HepG2 (cell line): Measurements from ENCODE around the gene INAFM2. TPM values are rescaled to one million over a fixed set of nuclear protein-coding genes. Genes with fewer than 3 reads are reported as not detected.

Source experiments
- ATAC-seq: fragments of 200-7000 bp; cut with Tn5 transposase; 3 replicates; pipeline ENCODE4 v1.9.1; 2020; ENCODE audit warnings: mild to moderate bottlenecking, moderate library complexity
- BruUV-seq: library from RNA; stranded (reverse); fragments of 400-500 nt; replicated peaks from 2 replicates; lab custom pipeline; 2021; lab: Mats Ljungman, UMichigan
- CTCF ChIA-PET: fragments of 300-600 bp; formaldehyde crosslinking; extraction: SDS; loops from one replicate; lab custom pipeline; 2021; ENCODE audit warnings: low total read pairs, inconsistent platforms, low intra/inter-chr PET ratio; lab: Yijun Ruan, JAX
- POLR2A ChIA-PET: fragments of 350-600 bp; sonication (Branson Sonifier 250); formaldehyde crosslinking; loops from one replicate; lab custom pipeline; 2020; ENCODE audit warnings: antibody characterized with exemption, inconsistent platforms; lab: Yijun Ruan, JAX
- DNase-seq: peaks from one replicate; pipeline ENCODE4 v3.0.0-alpha.2; 2015; ENCODE audit warnings: low spot score
- FAIRE-seq: peaks from 3 replicates; lab custom pipeline; 2011; peaks lifted over from hg19 to GRCh38; lab: Jason Lieb, UNC
- H2AFZ ChIP-seq: one replicate; pipeline ENCODE4 v1.6.1; 2011; ENCODE audit warnings: low read length, inconsistent platforms
- H3K27ac ChIP-seq: fragments of 300-600 bp; 3 replicates; pipeline ENCODE4 v1.8.0; 2011; ENCODE audit warnings: mixed run types, mild to moderate bottlenecking, mixed read lengths, low read length, inconsistent platforms; ENCODE audit not compliant: insufficient read depth; ENCODE audit errors: extremely low read length
- H3K27me3 ChIP-seq, 2 experiments: fragments of 200-600 bp in 1 of 2; 2 replicates in 1 of 2; 3 replicates in 1 of 2; pipeline versions ENCODE4 v1.6.0 to v1.8.0; 2011; ENCODE audit warnings: low read length in 2 of 2, mild to moderate bottlenecking in 2 of 2, moderate library complexity in 2 of 2, inconsistent platforms in 1 of 2; ENCODE audit not compliant: insufficient read depth in 2 of 2, control insufficient read depth in 1 of 2
- H3K36me3 ChIP-seq, 2 experiments: fragments of 200-600 bp in 1 of 2; replicated peaks in 1 of 2; 2 replicates in 1 of 2; 3 replicates in 1 of 2; pipeline versions ENCODE4 v1.5.1 to v1.8.0; 2011; ENCODE audit warnings: low read length in 2 of 2, inconsistent platforms in 1 of 2; ENCODE audit not compliant: insufficient read depth in 2 of 2, control insufficient read depth in 1 of 2
- H3K4me1 ChIP-seq: 2 replicates; pipeline ENCODE4 v1.5.1; 2012; ENCODE audit warnings: low read length, inconsistent platforms; ENCODE audit not compliant: insufficient read depth
- H3K4me2 ChIP-seq: 2 replicates; pipeline ENCODE4 v1.6.0; 2011; ENCODE audit warnings: low read depth, low read length, inconsistent platforms
- H3K4me3 ChIP-seq, 3 experiments: fragments of 200-600 bp in 1 of 3; sonication (generic), shearing (Covaris generic) in 1 of 3; replicated peaks in 1 of 3; 2 replicates each; pipeline ENCODE4 v1.5.1; 2011 to 2016; ENCODE audit warnings: low read length in 3 of 3, inconsistent platforms in 2 of 3, low read depth in 2 of 3, mild to moderate bottlenecking in 2 of 3, control low read depth in 1 of 3, mixed read lengths in 1 of 3; ENCODE audit not compliant: insufficient read depth in 1 of 3
- H3K79me2 ChIP-seq: one replicate; pipeline ENCODE4 v1.6.1; 2011; ENCODE audit warnings: low read length, inconsistent platforms; ENCODE audit not compliant: insufficient read depth
- H3K9ac ChIP-seq: 2 replicates; pipeline ENCODE4 v1.6.0; 2011; ENCODE audit warnings: mild to moderate bottlenecking, low read depth, low read length, inconsistent platforms; ENCODE audit not compliant: insufficient read depth
- H3K9me3 ChIP-seq: 2 replicates; pipeline ENCODE4 v1.5.1; 2012; ENCODE audit warnings: mild to moderate bottlenecking, low read length
- H4K20me1 ChIP-seq: 2 replicates; pipeline ENCODE4 v1.6.0; 2011; ENCODE audit warnings: inconsistent platforms, mild to moderate bottlenecking, low read length, moderate library complexity; ENCODE audit not compliant: insufficient read depth
- CHD2 ChIP-seq: IDR thresholded peaks from 2 replicates; pipeline ENCODE4 v1.6.1; 2011; ENCODE audit warnings: low read depth, low read length, improper control_type of control experiment
- HMGA1 ChIP-seq: sonication (generic); formaldehyde crosslinking; conservative IDR thresholded peaks from 2 replicates; pipeline ENCODE4 v1.4.0; 2020; ENCODE audit warnings: missing genetic modification reagents
- PHF20 ChIP-seq: sonication (generic); formaldehyde crosslinking; IDR thresholded peaks from 2 replicates; pipeline ENCODE4 v1.5.0; 2020; ENCODE audit warnings: mild to moderate bottlenecking, missing genetic modification reagents
- WGBS: methylation state at CpG from one replicate; pipeline ENCODE4 v1.1.6; 2017; ENCODE audit warnings: low lambda C conversion rate; 5-methylcytosine and 5-hydroxymethylcytosine counted together
- in situ Hi-C: cut with HindIII; loops from 2 replicates; pipeline ENCODE4 v1.10.0; 2017; ENCODE audit warnings: low pct_unique_long_range_greater_than_20kb; ENCODE audit not compliant: extremely low pct_ligation_motif_present
- intact Hi-C: fragments of 100-400 bp; cut with micrococcal nuclease; formaldehyde crosslinking; loops from one replicate; pipeline ENCODE4 v1.10.0; 2022; ENCODE audit not compliant: unreplicated experiment
- polyA plus RNA-seq, 8 experiments: library from polyadenylated mRNA; depleted of rRNA in 3 of 8; stranded (reverse) in 7 of 8; unstranded in 1 of 8; fragments of >200 nt; fragmentation: Illumina TruSeq in 4 of 8; extraction: Trizol in 4 of 8; gene quantifications; 2 replicates each; pipeline versions ENCODE4 v1.2.1 to v1.2.3, GENCODE V29; 2011 to 2016; ENCODE audit warnings: low read depth in 4 of 8, missing spikeins in 1 of 8, mixed read lengths in 1 of 8; ENCODE audit not compliant: insufficient read depth in 1 of 8
- total RNA-seq, 5 experiments: library from RNA; depleted of rRNA; stranded (reverse); fragments of >200 nt; fragmentation: Illumina TruSeq; extraction: Trizol; gene quantifications; 2 replicates each; pipeline ENCODE4 v1.2.3, GENCODE V29; 2016; ENCODE audit warnings: low read depth in 1 of 5
- TF ChIP-seq, protein P1 (sequence below): sonication (generic); formaldehyde crosslinking; IDR thresholded peaks from one replicate; pipeline ENCODE4 v1.5.1; 2020; ENCODE audit warnings: mild to moderate bottlenecking, missing genetic modification reagents; ENCODE audit errors: not compliant biosample characterization

INAFM2 gene
- total and polyA plus RNA-seq, 2 of the 13 experiments (the other 11 are each of a cell fraction or from before 2014, with no cell fraction given), result 5.5 to 6.5 TPM

DNA sequence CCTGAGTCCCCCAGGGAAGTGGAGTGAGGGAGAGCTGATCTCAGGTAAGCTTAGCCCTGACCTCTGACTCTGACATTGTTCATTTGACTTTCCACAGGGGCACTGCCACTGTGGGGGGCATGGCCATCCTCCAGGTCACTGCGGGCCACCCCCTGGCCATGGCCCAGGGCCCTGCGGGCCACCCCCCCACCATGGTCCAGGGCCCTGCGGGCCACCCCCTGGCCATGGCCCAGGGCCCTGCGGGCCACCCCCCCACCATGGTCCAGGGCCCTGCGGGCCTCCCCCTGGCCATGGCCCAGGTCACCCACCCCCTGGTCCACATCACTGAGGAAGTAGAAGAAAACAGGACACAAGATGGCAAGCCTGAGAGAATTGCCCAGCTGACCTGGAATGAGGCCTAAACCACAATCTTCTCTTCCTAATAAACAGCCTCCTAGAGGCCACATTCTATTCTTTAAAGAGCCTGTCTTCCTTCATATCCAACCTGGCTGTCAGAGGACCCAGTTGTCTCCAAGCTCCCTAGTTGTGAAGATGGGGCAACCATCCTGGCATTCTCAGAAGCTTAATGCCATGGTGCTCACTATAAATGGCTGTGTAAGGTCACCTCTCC lies 32.6 kb downstream of the INAFM2 start (continued):
- TF ChIP-seq, protein P1, sequence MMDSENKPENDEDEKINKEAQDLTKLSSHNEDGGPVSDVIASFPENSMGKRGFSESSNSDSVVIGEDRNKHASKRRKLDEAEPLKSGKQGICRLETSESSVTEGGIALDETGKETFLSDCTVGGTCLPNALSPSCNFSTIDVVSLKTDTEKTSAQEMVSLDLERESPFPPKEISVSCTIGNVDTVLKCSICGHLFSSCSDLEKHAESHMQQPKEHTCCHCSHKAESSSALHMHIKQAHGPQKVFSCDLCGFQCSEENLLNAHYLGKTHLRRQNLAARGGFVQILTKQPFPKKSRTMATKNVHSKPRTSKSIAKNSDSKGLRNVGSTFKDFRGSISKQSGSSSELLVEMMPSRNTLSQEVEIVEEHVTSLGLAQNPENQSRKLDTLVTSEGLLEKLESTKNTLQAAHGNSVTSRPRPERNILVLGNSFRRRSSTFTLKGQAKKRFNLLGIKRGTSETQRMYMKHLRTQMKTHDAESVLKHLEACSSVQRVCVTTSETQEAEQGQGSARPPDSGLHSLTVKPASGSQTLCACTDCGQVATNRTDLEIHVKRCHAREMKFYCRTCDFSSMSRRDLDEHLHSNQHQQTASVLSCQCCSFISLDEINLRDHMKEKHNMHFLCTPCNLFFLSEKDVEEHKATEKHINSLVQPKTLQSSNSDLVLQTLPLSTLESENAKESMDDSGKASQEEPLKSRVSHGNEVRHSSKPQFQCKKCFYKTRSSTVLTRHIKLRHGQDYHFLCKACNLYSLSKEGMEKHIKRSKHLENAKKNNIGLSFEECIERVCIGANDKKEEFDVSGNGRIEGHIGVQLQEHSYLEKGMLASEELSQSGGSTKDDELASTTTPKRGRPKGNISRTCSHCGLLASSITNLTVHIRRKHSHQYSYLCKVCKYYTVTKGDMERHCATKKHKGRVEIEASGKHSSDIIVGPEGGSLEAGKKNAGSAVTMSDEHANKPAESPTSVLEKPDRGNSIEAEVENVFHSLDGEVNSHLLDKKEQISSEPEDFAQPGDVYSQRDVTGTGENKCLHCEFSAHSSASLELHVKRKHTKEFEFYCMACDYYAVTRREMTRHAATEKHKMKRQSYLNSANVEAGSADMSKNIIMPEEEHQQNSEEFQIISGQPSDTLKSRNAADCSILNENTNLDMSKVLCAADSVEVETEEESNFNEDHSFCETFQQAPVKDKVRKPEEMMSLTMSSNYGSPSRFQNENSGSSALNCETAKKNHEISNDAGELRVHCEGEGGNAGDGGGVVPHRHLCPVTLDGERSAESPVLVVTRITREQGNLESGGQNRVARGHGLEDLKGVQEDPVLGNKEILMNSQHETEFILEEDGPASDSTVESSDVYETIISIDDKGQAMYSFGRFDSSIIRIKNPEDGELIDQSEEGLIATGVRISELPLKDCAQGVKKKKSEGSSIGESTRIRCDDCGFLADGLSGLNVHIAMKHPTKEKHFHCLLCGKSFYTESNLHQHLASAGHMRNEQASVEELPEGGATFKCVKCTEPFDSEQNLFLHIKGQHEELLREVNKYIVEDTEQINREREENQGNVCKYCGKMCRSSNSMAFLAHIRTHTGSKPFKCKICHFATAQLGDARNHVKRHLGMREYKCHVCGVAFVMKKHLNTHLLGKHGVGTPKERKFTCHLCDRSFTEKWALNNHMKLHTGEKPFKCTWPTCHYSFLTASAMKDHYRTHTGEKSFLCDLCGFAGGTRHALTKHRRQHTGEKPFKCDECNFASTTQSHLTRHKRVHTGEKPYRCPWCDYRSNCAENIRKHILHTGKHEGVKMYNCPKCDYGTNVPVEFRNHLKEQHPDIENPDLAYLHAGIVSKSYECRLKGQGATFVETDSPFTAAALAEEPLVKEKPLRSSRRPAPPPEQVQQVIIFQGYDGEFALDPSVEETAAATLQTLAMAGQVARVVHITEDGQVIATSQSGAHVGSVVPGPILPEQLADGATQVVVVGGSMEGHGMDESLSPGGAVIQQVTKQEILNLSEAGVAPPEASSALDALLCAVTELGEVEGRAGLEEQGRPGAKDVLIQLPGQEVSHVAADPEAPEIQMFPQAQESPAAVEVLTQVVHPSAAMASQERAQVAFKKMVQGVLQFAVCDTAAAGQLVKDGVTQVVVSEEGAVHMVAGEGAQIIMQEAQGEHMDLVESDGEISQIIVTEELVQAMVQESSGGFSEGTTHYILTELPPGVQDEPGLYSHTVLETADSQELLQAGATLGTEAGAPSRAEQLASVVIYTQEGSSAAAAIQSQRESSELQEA, result no peak
- TF ChIP-seq HMGA1, result no peak

- Histone ChIP-seq H3K4me1 (peaks cover 25% of the 10 kb centered on the region), H3K36me3 (no peaks in the 10 kb centered on the region), H3K4me3 (0 out of 6 replicates have a peak overlapping the region, but pooled peaks of 1 of the 3 experiments have one; percentile 67), H3K27me3 (peaks cover 3 to 46% of the 10 kb centered on the region in 2 experiments; a peak in 4 of 5 replicates), H3K4me2 (peak overlapping the region; percentile 81; the same call in 1 of the 2 replicates), H3K9me3 (no peaks in the 10 kb centered on the region), H2AFZ (no peak overlapping the region), H3K27ac (no peak overlapping the region), H4K20me1 (no peaks in the 10 kb centered on the region), H3K9ac (no peak overlapping the region), H3K79me2 (no peaks in the 10 kb centered on the region)
- no TSS peak for BruUV-seq
- no peak for ATAC-seq
- ChIA-PET CTCF (no interaction called here), POLR2A (interaction anchor here (1.7 kb wide), 1 partner anchor 19 kb away, joined by 3 read pairs; no protein-coding TSS in a partner anchor)
- 6% methylated on average over 1 of the region's 1 CpG for WGBS
- intact Hi-C loops, result no loop called here
- no peak for DNase-seq
- in situ Hi-C loops, result no loop called here
- TF ChIP-seq CHD2, result no peak
- 0 out of 2 replicates have a peak, but pooled peaks have one; percentile 3 for TF ChIP-seq PHF20 (CRISPR knock-in tag)
- FAIRE-seq, result no peak
Observed at GRCh38 chr15:40357246-40357645, 33.8 kb downstream of the INAFM2 start.
